Liver (tissue), 9 donors: ENCODE measurements around the gene SOCS2. TPM values are rescaled to one million over a fixed set of nuclear protein-coding genes. Genes with fewer than 3 reads are reported as not detected.

Source experiments
- DNase-seq: peaks from one replicate; pipeline ENCODE4 v3.0.0-alpha.2; 2017; ENCODE audit warnings: low spot score
- H3K27ac ChIP-seq, 2 donors: one replicate each; pipeline ENCODE4 v1.7.0; 2013; ENCODE audit warnings: inconsistent platforms in 2 of 2, low read length in 2 of 2, control low read depth in 1 of 2, low read depth in 1 of 2, mild to moderate bottlenecking in 1 of 2
- H3K27me3 ChIP-seq, 4 donors: one replicate each; pipeline versions ENCODE4 v1.6.1 to v1.7.0; 2013; ENCODE audit warnings: low read length in 3 of 4, inconsistent platforms in 1 of 4, mild to moderate bottlenecking in 1 of 4, moderate library complexity in 1 of 4; ENCODE audit not compliant: control insufficient read depth in 4 of 4, insufficient read depth in 4 of 4
- H3K36me3 ChIP-seq, 4 donors: one replicate each; pipeline versions ENCODE4 v1.6.1 to v1.7.0; 2013; ENCODE audit warnings: low read length in 3 of 4, mild to moderate bottlenecking in 3 of 4, low read depth in 1 of 4, moderate library complexity in 1 of 4; ENCODE audit not compliant: control insufficient read depth in 4 of 4, insufficient read depth in 3 of 4
- H3K4me1 ChIP-seq, 4 donors: one replicate each; pipeline versions ENCODE4 v1.6.1 to v1.7.0; 2013; ENCODE audit warnings: low read length in 3 of 4, mild to moderate bottlenecking in 3 of 4, moderate library complexity in 1 of 4; ENCODE audit not compliant: control insufficient read depth in 4 of 4, insufficient read depth in 4 of 4
- H3K4me3 ChIP-seq, 3 donors: one replicate each; pipeline versions ENCODE4 v1.6.1 to v1.7.0; 2013; ENCODE audit warnings: low read length in 3 of 3, control low read depth in 1 of 3, low read depth in 1 of 3, mild to moderate bottlenecking in 1 of 3
- H3K9ac ChIP-seq, 2 donors: one replicate each; pipeline ENCODE4 v1.7.0; 2013; ENCODE audit warnings: low read length in 2 of 2, mild to moderate bottlenecking in 2 of 2, moderate library complexity in 2 of 2, control low read depth in 1 of 2, low read depth in 1 of 2
- H3K9me3 ChIP-seq, 4 donors: one replicate each; pipeline versions ENCODE4 v1.6.1 to v1.7.0; 2013; ENCODE audit warnings: low read length in 3 of 4; ENCODE audit not compliant: control insufficient read depth in 4 of 4
- FOXA2 ChIP-seq: IDR thresholded peaks from 2 replicates; pipeline ENCODE4 v1.6.1; 2016; ENCODE audit warnings: antibody characterized with exemption
- GABPA ChIP-seq, 2 donors: IDR thresholded peaks in 1 of 2; conservative IDR thresholded peaks in 1 of 2; 2 replicates each; pipeline ENCODE4 v1.6.1; 2016; ENCODE audit warnings: antibody characterized with exemption in 2 of 2, mild to moderate bottlenecking in 1 of 2, moderate library complexity in 1 of 2
- HNF4A ChIP-seq, 2 donors: conservative IDR thresholded peaks; 2 replicates each; pipeline ENCODE4 v1.6.1; 2016; ENCODE audit warnings: antibody characterized with exemption in 2 of 2, mild to moderate bottlenecking in 2 of 2
- HNF4G ChIP-seq: IDR thresholded peaks from 2 replicates; pipeline ENCODE4 v1.6.1; 2016; ENCODE audit warnings: antibody characterized with exemption
- JUND ChIP-seq, 2 donors: IDR thresholded peaks; 2 replicates each; pipeline ENCODE4 v1.6.1; 2016; ENCODE audit warnings: antibody characterized with exemption in 2 of 2
- NR2F2 ChIP-seq: IDR thresholded peaks from 2 replicates; pipeline ENCODE4 v1.6.1; 2016; ENCODE audit warnings: antibody characterized with exemption
- RAD21 ChIP-seq, 2 donors: IDR thresholded peaks; 2 replicates each; pipeline ENCODE4 v1.6.1; 2016; ENCODE audit warnings: antibody characterized with exemption in 2 of 2, mild to moderate bottlenecking in 2 of 2
- RXRA ChIP-seq, 2 donors: IDR thresholded peaks; 2 replicates each; pipeline ENCODE4 v1.6.1; 2017 to 2018; ENCODE audit warnings: antibody characterized with exemption in 2 of 2, mild to moderate bottlenecking in 1 of 2
- SP1 ChIP-seq: IDR thresholded peaks from 2 replicates; pipeline ENCODE4 v1.6.1; 2018; ENCODE audit warnings: antibody characterized with exemption, mild to moderate bottlenecking
- TAF1 ChIP-seq: conservative IDR thresholded peaks from 2 replicates; pipeline ENCODE4 v1.6.1; 2016; ENCODE audit warnings: antibody characterized with exemption, mild to moderate bottlenecking
- YY1 ChIP-seq: IDR thresholded peaks from 2 replicates; pipeline ENCODE4 v1.6.1; 2016; ENCODE audit warnings: antibody characterized with exemption, mild to moderate bottlenecking
- WGBS: extraction: QIAGEN DNeasy Blood & Tissue Kit; methylation state at CpG from one replicate; pipeline ENCODE4 v1.1.7; 2013; 5-methylcytosine and 5-hydroxymethylcytosine counted together
- polyA plus RNA-seq, 2 donors: library from polyadenylated mRNA; stranded (reverse) in 1 of 2; unstranded in 1 of 2; fragments of 200-250 nt in 1 of 2; fragments of >200 nt in 1 of 2; fragmentation: Nextera tagmentation in 1 of 2; extraction: Ambion mirVana in 1 of 2; gene quantifications; one replicate each; pipeline versions ENCODE4 v1.2.1 to v1.2.3, GENCODE V29; 2013 to 2015
- total RNA-seq, 2 donors: library from RNA; depleted of rRNA; stranded (reverse); fragments of >200 nt; gene quantifications; one replicate each; pipeline ENCODE4 v1.2.3, GENCODE V29; 2014
- TF ChIP-seq, protein P1 (sequence below): IDR thresholded peaks from 2 replicates; pipeline ENCODE4 v1.6.1; 2016; ENCODE audit warnings: antibody characterized with exemption
- TF ChIP-seq, protein P2 (sequence below): IDR thresholded peaks from 2 replicates; pipeline ENCODE4 v1.6.1; 2016; ENCODE audit warnings: antibody characterized with exemption
- TF ChIP-seq, protein P3 (sequence below): IDR thresholded peaks from 2 replicates; pipeline ENCODE4 v1.6.1; 2016; ENCODE audit warnings: antibody characterized with exemption
- TF ChIP-seq, protein P4 (sequence below): IDR thresholded peaks from 2 replicates; pipeline ENCODE4 v1.6.1; 2016; ENCODE audit warnings: antibody characterized with exemption, mild to moderate bottlenecking
- donor health status: healthy.
- donor health status: healthy.
- donor health status: healthy.
- donor health status: healthy.
- donor health status: healthy.

The SOCS2 gene
- total and polyA plus RNA-seq, 4 donors = 7.0 to 66.3 (median 34.4) TPM

DNA sequence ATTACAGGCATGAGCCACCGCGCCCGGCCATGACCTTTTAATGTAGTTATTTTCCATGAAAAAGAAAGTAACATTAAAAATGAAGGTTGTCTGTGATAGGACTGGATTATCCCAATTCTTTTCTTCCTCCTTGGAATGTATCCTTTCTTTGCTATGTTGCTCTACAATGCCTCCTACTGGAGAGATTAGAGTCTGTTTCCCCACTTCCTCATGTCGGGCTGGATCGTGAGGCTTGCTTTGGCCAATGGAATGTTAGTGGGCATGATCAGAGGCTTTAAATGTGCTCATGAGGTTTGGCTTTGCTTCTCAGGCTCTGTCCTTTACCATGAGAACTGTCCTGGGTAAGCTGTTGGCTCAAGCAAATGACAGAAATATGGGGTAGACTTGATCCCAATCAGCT lies 34.7 kb upstream of the SOCS2 start:
- TF ChIP-seq FOXA2 = no peak
- TF ChIP-seq, protein P1, sequence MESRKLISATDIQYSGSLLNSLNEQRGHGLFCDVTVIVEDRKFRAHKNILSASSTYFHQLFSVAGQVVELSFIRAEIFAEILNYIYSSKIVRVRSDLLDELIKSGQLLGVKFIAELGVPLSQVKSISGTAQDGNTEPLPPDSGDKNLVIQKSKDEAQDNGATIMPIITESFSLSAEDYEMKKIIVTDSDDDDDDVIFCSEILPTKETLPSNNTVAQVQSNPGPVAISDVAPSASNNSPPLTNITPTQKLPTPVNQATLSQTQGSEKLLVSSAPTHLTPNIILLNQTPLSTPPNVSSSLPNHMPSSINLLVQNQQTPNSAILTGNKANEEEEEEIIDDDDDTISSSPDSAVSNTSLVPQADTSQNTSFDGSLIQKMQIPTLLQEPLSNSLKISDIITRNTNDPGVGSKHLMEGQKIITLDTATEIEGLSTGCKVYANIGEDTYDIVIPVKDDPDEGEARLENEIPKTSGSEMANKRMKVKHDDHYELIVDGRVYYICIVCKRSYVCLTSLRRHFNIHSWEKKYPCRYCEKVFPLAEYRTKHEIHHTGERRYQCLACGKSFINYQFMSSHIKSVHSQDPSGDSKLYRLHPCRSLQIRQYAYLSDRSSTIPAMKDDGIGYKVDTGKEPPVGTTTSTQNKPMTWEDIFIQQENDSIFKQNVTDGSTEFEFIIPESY = no peak
- TF ChIP-seq NR2F2 = no peak
- Histone ChIP-seq H3K27me3 (no peaks in the 10 kb centered on the region), H3K9ac (no peak overlapping the region), H3K27ac (no peak overlapping the region), H3K4me3 (no peak overlapping the region), H3K4me1 (peaks cover 0 to 16% (median 15%) of the 10 kb centered on the region in 4 donors), H3K9me3 (no peaks in the 10 kb centered on the region), H3K36me3 (no peaks in the 10 kb centered on the region)
- no peak for DNase-seq
- 96% methylated on average over 5 of the region's 5 CpGs for WGBS

DNA sequence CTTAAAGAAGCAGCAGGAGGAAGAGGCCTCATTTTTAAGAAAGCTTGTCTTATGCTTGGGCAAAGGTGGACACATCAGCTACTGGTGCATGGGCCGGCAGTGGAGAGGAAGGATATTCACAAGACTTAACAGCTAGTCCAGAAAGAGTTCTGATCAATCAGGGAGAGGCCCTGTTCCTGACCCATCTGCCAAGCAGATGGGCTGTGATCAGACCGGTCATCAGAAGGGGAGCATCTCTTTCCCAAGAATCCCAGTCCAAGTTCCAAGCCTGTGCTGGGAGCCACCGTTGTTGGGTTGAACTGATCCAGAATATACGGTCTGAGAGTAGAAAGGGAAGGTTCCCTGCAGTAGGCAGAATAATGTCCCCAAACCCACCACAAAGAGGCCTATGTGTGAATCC lies 32.7 kb upstream of the SOCS2 start:
- Histone ChIP-seq H3K27me3 (no peaks in the 10 kb centered on the region), H3K4me3 (no peak overlapping the region), H3K4me1 (peaks cover 0 to 16% (median 15%) of the 10 kb centered on the region in 4 donors), H3K9ac (no peak overlapping the region), H3K27ac (no peak overlapping the region), H3K9me3 (no peaks in the 10 kb centered on the region), H3K36me3 (peaks cover 0 to under 1% (median 0%) of the 10 kb centered on the region in 4 donors)
- TF ChIP-seq YY1 (no peak), RAD21 (IDR thresholded peaks at IDR 0.05) (no peak), FOXA2 (no peak)
- DNase-seq = no peak
- 96% methylated on average over 4 of the region's 4 CpGs for WGBS

DNA sequence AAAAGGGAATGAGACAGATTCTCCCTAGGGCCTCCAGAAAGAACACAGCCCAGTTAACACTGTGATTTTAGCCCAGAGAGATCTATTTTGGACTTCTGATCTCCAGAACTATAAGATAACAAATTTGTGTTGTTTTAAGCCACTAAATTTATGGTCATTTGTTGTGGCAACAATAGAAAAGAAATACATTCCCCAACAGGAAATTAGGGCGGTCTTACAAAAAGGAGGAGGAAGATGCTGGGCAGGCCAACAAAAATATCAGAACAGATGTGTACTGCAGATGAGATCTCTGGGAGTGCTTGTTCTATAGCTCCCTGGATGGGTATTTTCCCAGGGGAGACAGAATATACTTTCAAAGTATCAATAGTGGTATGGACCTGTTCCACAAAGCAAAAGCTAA lies 32.0 kb upstream of the SOCS2 start:
- no peak for TF ChIP-seq HNF4G
- Histone ChIP-seq H3K9me3 (no peaks in the 10 kb centered on the region), H3K27ac (no peak overlapping the region), H3K9ac (no peak overlapping the region), H3K4me3 (no peak overlapping the region), H3K36me3 (peaks cover 0 to 4% (median 0%) of the 10 kb centered on the region in 4 donors), H3K27me3 (no peaks in the 10 kb centered on the region), H3K4me1 (peaks cover 0 to 16% (median 15%) of the 10 kb centered on the region in 4 donors)
- WGBS = 73% methylated on average over 1 of the region's 1 CpG
- no peak for DNase-seq

DNA sequence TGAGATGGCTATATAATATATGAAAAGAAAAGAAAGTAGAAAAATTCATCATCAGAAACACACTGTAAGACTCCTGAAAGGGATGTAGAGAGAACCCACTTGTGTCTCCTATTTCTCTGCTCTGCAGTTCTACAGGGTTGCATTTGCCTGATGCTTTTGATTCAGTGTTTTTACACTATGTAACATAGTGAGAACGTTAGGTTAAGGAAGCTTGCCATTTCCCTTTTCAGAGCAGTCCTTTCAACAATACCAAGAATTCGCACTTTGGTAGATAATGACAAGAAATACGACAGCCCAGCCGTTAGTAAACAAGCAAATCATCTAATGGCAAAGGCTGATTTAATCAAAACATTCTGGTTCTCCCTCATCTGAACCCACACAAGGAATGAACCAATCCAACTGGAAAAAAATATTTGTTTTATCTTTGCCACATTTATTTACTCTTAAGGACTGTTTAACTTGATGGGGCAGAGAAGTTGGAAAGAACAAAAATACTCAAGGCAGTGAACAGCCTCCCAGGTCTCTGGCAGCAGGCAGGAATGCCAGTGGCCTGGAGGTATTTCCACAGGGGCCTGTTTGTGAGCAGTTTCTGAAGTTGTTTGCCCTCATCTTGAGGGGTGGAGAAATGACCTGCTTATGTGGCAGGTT lies 30.8 kb upstream of the SOCS2 start:
- peaks cover 0 to 16% (median 15%) of the 10 kb centered on the region in 4 donors for H3K4me1 ChIP-seq
- no peaks in the 10 kb centered on the region for H3K27me3 ChIP-seq
- no peak overlapping the region for H3K4me3 ChIP-seq
- peak overlapping the region in 1 of 2 donors; percentile 63 for H3K9ac ChIP-seq
- H3K36me3 ChIP-seq = peaks cover 0 to 4% (median 0%) of the 10 kb centered on the region in 4 donors
- WGBS = 16% methylated on average over 4 of the region's 4 CpGs
- H3K27ac ChIP-seq = peak overlapping the region; percentile 77 to 78
- no peaks in the 10 kb centered on the region for H3K9me3 ChIP-seq
- DNase-seq = no peak
- TF ChIP-seq HNF4A (conservative IDR thresholded peaks at IDR 0.05) (peak; percentile 74), GABPA (IDR thresholded peaks at IDR 0.05 in 1 of 2, conservative IDR thresholded peaks at IDR 0.05 in 1 of 2) (no peak), SP1 (peak; percentile 83), NR2F2 (no peak), TAF1 (peak; percentile 58), RXRA (IDR thresholded peaks at IDR 0.05) (peak; percentile 88 to 89), JUND (IDR thresholded peaks at IDR 0.05) (peak; percentile 62 to 83), RAD21 (IDR thresholded peaks at IDR 0.05) (peak; percentile 46 to 64), HNF4G (no peak), YY1 (peak; percentile 77)
- TF ChIP-seq, protein P1 = peak; percentile 69
- TF ChIP-seq, protein P2, sequence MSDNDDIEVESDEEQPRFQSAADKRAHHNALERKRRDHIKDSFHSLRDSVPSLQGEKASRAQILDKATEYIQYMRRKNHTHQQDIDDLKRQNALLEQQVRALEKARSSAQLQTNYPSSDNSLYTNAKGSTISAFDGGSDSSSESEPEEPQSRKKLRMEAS = peak; percentile 56
- TF ChIP-seq, protein P3, sequence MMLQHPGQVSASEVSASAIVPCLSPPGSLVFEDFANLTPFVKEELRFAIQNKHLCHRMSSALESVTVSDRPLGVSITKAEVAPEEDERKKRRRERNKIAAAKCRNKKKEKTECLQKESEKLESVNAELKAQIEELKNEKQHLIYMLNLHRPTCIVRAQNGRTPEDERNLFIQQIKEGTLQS = no peak
- TF ChIP-seq, protein P4, sequence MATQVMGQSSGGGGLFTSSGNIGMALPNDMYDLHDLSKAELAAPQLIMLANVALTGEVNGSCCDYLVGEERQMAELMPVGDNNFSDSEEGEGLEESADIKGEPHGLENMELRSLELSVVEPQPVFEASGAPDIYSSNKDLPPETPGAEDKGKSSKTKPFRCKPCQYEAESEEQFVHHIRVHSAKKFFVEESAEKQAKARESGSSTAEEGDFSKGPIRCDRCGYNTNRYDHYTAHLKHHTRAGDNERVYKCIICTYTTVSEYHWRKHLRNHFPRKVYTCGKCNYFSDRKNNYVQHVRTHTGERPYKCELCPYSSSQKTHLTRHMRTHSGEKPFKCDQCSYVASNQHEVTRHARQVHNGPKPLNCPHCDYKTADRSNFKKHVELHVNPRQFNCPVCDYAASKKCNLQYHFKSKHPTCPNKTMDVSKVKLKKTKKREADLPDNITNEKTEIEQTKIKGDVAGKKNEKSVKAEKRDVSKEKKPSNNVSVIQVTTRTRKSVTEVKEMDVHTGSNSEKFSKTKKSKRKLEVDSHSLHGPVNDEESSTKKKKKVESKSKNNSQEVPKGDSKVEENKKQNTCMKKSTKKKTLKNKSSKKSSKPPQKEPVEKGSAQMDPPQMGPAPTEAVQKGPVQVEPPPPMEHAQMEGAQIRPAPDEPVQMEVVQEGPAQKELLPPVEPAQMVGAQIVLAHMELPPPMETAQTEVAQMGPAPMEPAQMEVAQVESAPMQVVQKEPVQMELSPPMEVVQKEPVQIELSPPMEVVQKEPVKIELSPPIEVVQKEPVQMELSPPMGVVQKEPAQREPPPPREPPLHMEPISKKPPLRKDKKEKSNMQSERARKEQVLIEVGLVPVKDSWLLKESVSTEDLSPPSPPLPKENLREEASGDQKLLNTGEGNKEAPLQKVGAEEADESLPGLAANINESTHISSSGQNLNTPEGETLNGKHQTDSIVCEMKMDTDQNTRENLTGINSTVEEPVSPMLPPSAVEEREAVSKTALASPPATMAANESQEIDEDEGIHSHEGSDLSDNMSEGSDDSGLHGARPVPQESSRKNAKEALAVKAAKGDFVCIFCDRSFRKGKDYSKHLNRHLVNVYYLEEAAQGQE = peak; percentile 69
